ENCODE data around the gene SAA4.
"Not testable (repeated sequence)": the region's sequence is repeated elsewhere in the genome, so short reads cannot be mapped to it uniquely, and the experiment has no call there.

SAA4 gene

DNA sequence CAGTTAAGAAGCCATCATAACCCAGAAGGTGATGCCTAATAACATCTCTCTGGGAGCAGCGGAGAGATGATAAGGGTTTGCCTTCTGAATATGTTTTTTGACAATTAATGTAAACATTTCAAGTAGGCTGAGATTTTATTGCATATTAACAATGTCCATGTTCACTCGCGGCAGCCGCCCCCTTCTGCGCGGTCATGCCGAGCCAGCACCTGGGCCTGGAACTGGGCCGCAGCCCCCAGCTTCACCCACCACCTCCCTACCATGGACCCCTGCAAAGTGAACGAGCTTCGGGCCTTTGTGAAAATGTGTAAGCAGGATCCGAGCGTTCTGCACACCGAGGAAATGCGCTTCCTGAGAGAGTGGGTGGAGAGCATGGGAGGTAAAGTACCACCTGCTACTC, 25.1 kb upstream of the SAA4 start:
- TF ChIP-seq CTCF (conservative IDR thresholded peaks at IDR 0.05; ENCODE audit: low read depth) = no peak
- ChIA-PET CTCF (no interaction called here), POLR2A (ENCODE audit: low non-redundant PET) (no interaction called here)
- H3K27ac ChIP-seq = no peak overlapping the region
- no peak for DNase-seq (ENCODE audit: low spot score)

- H3K27ac ChIP-seq = no peak overlapping the region
- CTCF ChIA-PET = no interaction called here
- no peak for TF ChIP-seq CTCF (conservative IDR thresholded peaks at IDR 0.05; ENCODE audit: low read depth)
- no peak for DNase-seq (ENCODE audit: low spot score)
- POLR2A ChIA-PET (ENCODE audit: low non-redundant PET) = no interaction called here
Measured at GRCh38 chr11:18259259-18259658, 22.7 kb upstream of the SAA4 start.

- TF ChIP-seq CTCF (conservative IDR thresholded peaks at IDR 0.05; ENCODE audit: low read depth) = no peak
- CTCF ChIA-PET = no interaction called here
- DNase-seq (ENCODE audit: low spot score) = no peak
Measured at GRCh38 chr11:18254781-18255361, 18.3 kb upstream of the SAA4 start.

GRCh38 chr11:18253778-18254338, 17.3 kb upstream of the SAA4 start:
- H3K27ac ChIP-seq = no peak overlapping the region
- CTCF ChIA-PET = interaction anchor here (2.0 kb wide), 1 partner anchor 10 kb away, joined by 6 read pairs; no protein-coding TSS in a partner anchor
- POLR2A ChIA-PET (ENCODE audit: low non-redundant PET) = no interaction called here
- DNase-seq (ENCODE audit: low spot score) = no peak
- no peak for TF ChIP-seq CTCF (conservative IDR thresholded peaks at IDR 0.05; ENCODE audit: low read depth)

More at GRCh38 chr11:18254781-18255361, 18.3 kb upstream of the SAA4 start:
- H3K27ac ChIP-seq = no peak overlapping the region
- POLR2A ChIA-PET (ENCODE audit: low non-redundant PET) = no interaction called here

GRCh38 chr11:18253233-18253632, 16.6 kb upstream of the SAA4 start:
- POLR2A ChIA-PET (ENCODE audit: low non-redundant PET) = no interaction called here
- CTCF ChIA-PET = interaction anchor here (0.6 to 2.0 kb wide), 4 partner anchors 9 to 1588 kb away, joined by 3 to 6 read pairs (median 3); no protein-coding TSS in a partner anchor
- H3K27ac ChIP-seq = no peak overlapping the region
- no peak for DNase-seq (ENCODE audit: low spot score)
- no peak for TF ChIP-seq CTCF (conservative IDR thresholded peaks at IDR 0.05; ENCODE audit: low read depth)

GRCh38 chr11:18248561-18248960, 12.0 kb upstream of the SAA4 start, which contains the start of gene SAA2:
Gene SAA2, minus strand, starts transcription at chr11:18248668. Its CDS starts 657 bp downstream, at chr11:18248011.
- CTCF ChIA-PET = no interaction called here
- TF ChIP-seq CTCF (conservative IDR thresholded peaks at IDR 0.05; ENCODE audit: low read depth) = no peak
- DNase-seq (ENCODE audit: low spot score) = no peak
- POLR2A ChIA-PET (ENCODE audit: low non-redundant PET) = no interaction called here
- H3K27ac ChIP-seq = 0 out of 2 replicates have a peak within 1 kb of the TSS, but pooled peaks have one; percentile 20

- CTCF ChIA-PET; POLR2A ChIA-PET (ENCODE audit: low non-redundant PET): not testable (repeated sequence)
Measured at GRCh38 chr11:18247191-18247581, 10.6 kb upstream of the SAA4 start.

GRCh38 chr11:18246379-18247190, 10.0 kb upstream of the SAA4 start:
- CTCF ChIA-PET; DNase-seq (ENCODE audit: low spot score); POLR2A ChIA-PET (ENCODE audit: low non-redundant PET): not testable (repeated sequence)
- H3K27ac ChIP-seq = peak overlapping the region; percentile 62

More at GRCh38 chr11:18247191-18247581, 10.6 kb upstream of the SAA4 start:
- H3K27ac ChIP-seq = peak overlapping the region; percentile 62
- DNase-seq (ENCODE audit: low spot score) = not testable (repeated sequence)

Data from RWPE1 (cell line).